Lung (tissue), 12 donors: ENCODE measurements around the gene CLSTN1. TPM values are rescaled to one million over a fixed set of nuclear protein-coding genes. Genes with fewer than 3 reads are reported as not detected.

Source experiments
- ATAC-seq: fragments of 200-7000 bp; cut with Tn5 transposase; one replicate; pipeline ENCODE4 v1.9.1; 2020; ENCODE audit warnings: moderate number of reproducible peaks; ENCODE audit not compliant: insufficient read depth, low FRiP score
- DNase-seq, 3 donors: peaks; one replicate each; pipeline ENCODE4 v3.0.0-alpha.2; 2013 to 2017
- H3K27ac ChIP-seq, 2 donors: one replicate each; pipeline ENCODE4 v1.5.1; 2013; ENCODE audit warnings: mild to moderate bottlenecking in 2 of 2, moderate library complexity in 2 of 2, control low read depth in 1 of 2, inconsistent platforms in 1 of 2, low read depth in 1 of 2, low read length in 1 of 2
- H3K27me3 ChIP-seq, 3 donors: one replicate each; pipeline ENCODE4 v1.5.1; 2013; ENCODE audit warnings: low read length in 2 of 3; ENCODE audit not compliant: control insufficient read depth in 3 of 3, insufficient read depth in 3 of 3
- H3K36me3 ChIP-seq, 4 donors: one replicate each; pipeline ENCODE4 v1.5.1; 2013; ENCODE audit warnings: low read length in 4 of 4, mild to moderate bottlenecking in 1 of 4, moderate library complexity in 1 of 4; ENCODE audit not compliant: control insufficient read depth in 4 of 4, insufficient read depth in 4 of 4
- H3K4me1 ChIP-seq, 5 donors: one replicate each; pipeline ENCODE4 v1.5.1; 2013; ENCODE audit warnings: low read length in 5 of 5, mild to moderate bottlenecking in 2 of 5, moderate library complexity in 1 of 5; ENCODE audit not compliant: control insufficient read depth in 5 of 5, insufficient read depth in 5 of 5
- H3K4me3 ChIP-seq: one replicate; pipeline ENCODE4 v1.5.1; 2013; ENCODE audit warnings: mild to moderate bottlenecking, control low read depth, moderate library complexity
- H3K9ac ChIP-seq, 2 donors: one replicate each; pipeline ENCODE4 v1.5.1; 2013; ENCODE audit warnings: low read length in 2 of 2, control low read depth in 1 of 2; ENCODE audit not compliant: insufficient read depth in 1 of 2
- H3K9me3 ChIP-seq, 4 donors: one replicate each; pipeline ENCODE4 v1.5.1; 2013; ENCODE audit warnings: low read length in 3 of 4, mild to moderate bottlenecking in 1 of 4, moderate library complexity in 1 of 4; ENCODE audit not compliant: control insufficient read depth in 4 of 4, insufficient read depth in 3 of 4
- WGBS, 2 donors: extraction: QIAGEN DNeasy Blood & Tissue Kit; methylation state at CpG; one replicate each; pipeline ENCODE4 v1.1.7; 2013; 5-methylcytosine and 5-hydroxymethylcytosine counted together
- polyA plus RNA-seq, 2 donors: library from polyadenylated mRNA; stranded (reverse); fragments of 200-250 nt; gene quantifications; one replicate each; pipeline ENCODE4 v1.2.1, GENCODE V29; 2013
- total RNA-seq, 2 donors: library from RNA; depleted of rRNA in 1 of 2; stranded (reverse); fragments of >200 nt in 1 of 2; gene quantifications; one replicate each; pipeline ENCODE4 v1.2.1, GENCODE V29; 2014 to 2021
- TF ChIP-seq, protein P1 (sequence below): IDR thresholded peaks from 2 replicates; pipeline ENCODE4 v1.5.1; 2012; ENCODE audit warnings: mild to moderate bottlenecking; ENCODE audit errors: control extremely low read depth, extremely low read depth
- donor health status: control.
- donor health status: control.
- donor health status: Bipolar disorder and iron deficiency.
- donor health status: healthy.
- donor health status: DM: yes; HTN: yes; CAD: no.

CLSTN1 gene
- total and polyA plus RNA-seq, 4 donors, result 37.1 to 88.0 (median 61.8) TPM

DNA sequence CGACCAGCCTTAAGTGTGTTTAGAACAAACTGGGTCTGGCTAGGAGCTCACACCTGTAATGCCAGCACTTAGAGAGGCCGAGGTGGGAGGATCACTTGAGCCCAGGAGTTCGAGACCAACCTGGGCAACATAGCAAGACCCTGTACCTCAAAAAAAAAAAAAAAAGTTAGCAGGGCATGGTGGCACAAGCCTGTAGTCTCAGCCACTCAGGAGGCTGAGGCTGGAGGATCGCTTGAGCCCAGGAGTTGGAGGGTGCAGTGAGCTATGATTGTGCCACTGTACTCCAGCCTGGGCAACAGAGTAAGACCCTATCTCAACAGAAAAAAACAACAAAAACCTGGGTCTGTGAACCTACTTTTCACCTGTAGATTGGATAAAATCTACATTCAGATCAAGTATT, 117.6 kb downstream of the CLSTN1 start:
- H3K9me3 ChIP-seq, result no peaks in the 10 kb centered on the region
- no peaks in the 10 kb centered on the region for H3K36me3 ChIP-seq
- DNase-seq, result no peak
- H3K27ac ChIP-seq, result no peak overlapping the region
- 96 to 97% methylated on average over 4 of the region's 4 CpGs for WGBS, 2 donors
- H3K9ac ChIP-seq, result no peak overlapping the region
- H3K4me1 ChIP-seq, result no peaks in the 10 kb centered on the region
- H3K27me3 ChIP-seq, result no peaks in the 10 kb centered on the region
- TF ChIP-seq, protein P1, sequence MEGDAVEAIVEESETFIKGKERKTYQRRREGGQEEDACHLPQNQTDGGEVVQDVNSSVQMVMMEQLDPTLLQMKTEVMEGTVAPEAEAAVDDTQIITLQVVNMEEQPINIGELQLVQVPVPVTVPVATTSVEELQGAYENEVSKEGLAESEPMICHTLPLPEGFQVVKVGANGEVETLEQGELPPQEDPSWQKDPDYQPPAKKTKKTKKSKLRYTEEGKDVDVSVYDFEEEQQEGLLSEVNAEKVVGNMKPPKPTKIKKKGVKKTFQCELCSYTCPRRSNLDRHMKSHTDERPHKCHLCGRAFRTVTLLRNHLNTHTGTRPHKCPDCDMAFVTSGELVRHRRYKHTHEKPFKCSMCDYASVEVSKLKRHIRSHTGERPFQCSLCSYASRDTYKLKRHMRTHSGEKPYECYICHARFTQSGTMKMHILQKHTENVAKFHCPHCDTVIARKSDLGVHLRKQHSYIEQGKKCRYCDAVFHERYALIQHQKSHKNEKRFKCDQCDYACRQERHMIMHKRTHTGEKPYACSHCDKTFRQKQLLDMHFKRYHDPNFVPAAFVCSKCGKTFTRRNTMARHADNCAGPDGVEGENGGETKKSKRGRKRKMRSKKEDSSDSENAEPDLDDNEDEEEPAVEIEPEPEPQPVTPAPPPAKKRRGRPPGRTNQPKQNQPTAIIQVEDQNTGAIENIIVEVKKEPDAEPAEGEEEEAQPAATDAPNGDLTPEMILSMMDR, result no peak
- no peak overlapping the region for H3K4me3 ChIP-seq
- no peak for ATAC-seq

DNA sequence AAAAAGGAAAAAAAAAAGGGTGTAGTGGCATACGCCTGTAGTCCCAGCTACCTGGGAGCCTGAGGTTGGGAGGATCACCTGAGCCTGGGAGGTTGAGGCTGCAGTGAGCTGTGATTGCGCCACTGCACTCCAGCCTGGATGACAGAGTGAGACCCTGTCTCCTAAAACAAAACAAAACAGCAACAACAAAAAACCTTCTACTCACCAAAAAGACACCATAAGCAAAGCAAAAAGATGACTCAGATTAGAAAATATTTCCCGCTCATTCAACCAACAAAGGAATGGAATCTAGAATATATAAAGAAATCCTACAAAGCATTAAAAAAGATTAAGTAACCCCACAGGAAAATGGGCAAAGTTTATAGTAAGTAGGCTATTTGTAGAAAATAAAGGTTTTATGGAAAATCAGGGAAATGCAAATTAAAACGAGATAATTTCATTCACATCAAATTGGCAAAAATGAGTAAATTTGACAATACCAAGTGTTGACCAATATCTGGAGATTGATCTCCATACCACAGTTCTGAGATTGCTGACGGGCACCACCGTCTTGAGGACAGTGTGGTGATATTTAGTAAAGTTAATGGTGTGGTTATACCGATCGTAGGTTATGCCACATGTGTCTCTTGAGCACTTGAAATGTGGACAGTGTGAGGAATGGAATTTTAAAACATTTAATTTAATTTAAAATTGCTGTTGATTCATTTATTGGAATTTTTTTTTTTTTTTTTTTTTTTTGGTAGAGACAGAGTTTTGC, 118.2 kb downstream of the CLSTN1 start:
- Histone ChIP-seq H3K27me3 (no peaks in the 10 kb centered on the region), H3K4me1 (no peaks in the 10 kb centered on the region), H3K36me3 (no peaks in the 10 kb centered on the region), H3K4me3 (no peak overlapping the region), H3K27ac (no peak overlapping the region), H3K9ac (no peak overlapping the region), H3K9me3 (no peaks in the 10 kb centered on the region)
- 85 to 86% methylated on average over 8 of the region's 8 CpGs for WGBS, 2 donors
- ATAC-seq, result no peak
- DNase-seq, result no peak
- TF ChIP-seq, protein P1, result no peak

DNA sequence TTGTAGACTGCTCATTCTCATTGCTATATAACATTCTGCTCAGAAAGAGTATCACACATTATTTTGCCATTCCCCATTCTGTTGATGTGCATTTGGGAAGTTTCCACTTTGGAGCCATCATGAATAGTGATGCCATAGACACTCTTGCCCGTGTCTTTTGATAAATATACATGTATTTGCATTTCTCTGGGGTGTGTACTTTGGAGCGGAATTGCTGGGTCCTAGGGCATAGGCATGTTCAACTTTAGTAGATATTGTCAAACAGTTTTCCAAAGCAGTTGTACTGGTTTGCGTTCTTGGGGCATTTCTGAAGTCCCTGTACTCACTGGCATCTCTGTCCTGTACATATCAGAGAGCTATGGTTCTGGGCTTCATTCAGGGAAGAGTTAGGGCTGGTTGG, 120.1 kb downstream of the CLSTN1 start:
- no peak for ATAC-seq
- WGBS, 2 donors, result 96 to 97% methylated on average over 3 of the region's 3 CpGs
- no peak overlapping the region for H3K27ac ChIP-seq

More for the DNA sequence above, 120.1 kb downstream of the CLSTN1 start:
- TF ChIP-seq, protein P1, result no peak
- H3K27me3 ChIP-seq, result peaks cover 0 to 2% (median 0%) of the 10 kb centered on the region in 3 donors
- no peak overlapping the region for H3K9ac ChIP-seq
- no peaks in the 10 kb centered on the region for H3K4me1 ChIP-seq
- H3K36me3 ChIP-seq, result peaks cover 0 to 4% (median 0%) of the 10 kb centered on the region in 4 donors
- H3K4me3 ChIP-seq, result no peak overlapping the region
- no peaks in the 10 kb centered on the region for H3K9me3 ChIP-seq
- no peak for DNase-seq
